Endodermal cell (in vitro differentiated cells): ENCODE measurements around the gene TUBA8. TPM values are rescaled to one million over a fixed set of nuclear protein-coding genes. Genes with fewer than 3 reads are reported as not detected.

Experiments
- DNase-seq: peaks from one replicate; pipeline ENCODE4 v3.0.0-alpha.2; 2017
- H3K27ac ChIP-seq: 2 replicates; pipeline ENCODE4 v1.5.1; 2013; ENCODE audit warnings: mild to moderate bottlenecking, low read depth, low read length, moderate library complexity
- H3K27me3 ChIP-seq: 2 replicates; pipeline ENCODE4 v1.6.1; 2013; ENCODE audit warnings: mild to moderate bottlenecking, low read length, moderate library complexity; ENCODE audit not compliant: insufficient read depth, control insufficient read depth, poor library complexity, severe bottlenecking
- H3K36me3 ChIP-seq: 2 replicates; pipeline ENCODE4 v1.7.0; 2013; ENCODE audit warnings: mild to moderate bottlenecking, low read length, moderate library complexity; ENCODE audit not compliant: control insufficient read depth, insufficient read depth
- H3K4me1 ChIP-seq: one replicate; pipeline ENCODE4 v1.7.0; 2013; ENCODE audit warnings: low read length; ENCODE audit not compliant: control insufficient read depth, insufficient read depth
- H3K4me3 ChIP-seq: 2 replicates; pipeline ENCODE4 v1.5.1; 2013; ENCODE audit warnings: mild to moderate bottlenecking, low read length, moderate library complexity
- H3K9ac ChIP-seq: 2 replicates; pipeline ENCODE4 v1.6.1; 2013; ENCODE audit warnings: mild to moderate bottlenecking, low read length, moderate library complexity; ENCODE audit not compliant: poor library complexity, severe bottlenecking; ENCODE audit errors: extremely low read depth
- H3K9me3 ChIP-seq: 2 replicates; pipeline ENCODE4 v1.6.1; 2013; ENCODE audit warnings: mild to moderate bottlenecking, low read length, moderate library complexity; ENCODE audit not compliant: control insufficient read depth
- H3K27ac Mint-ChIP-seq: 2 replicates; pipeline ENCODE4 v1.8.0; 2020; ENCODE audit warnings: mixed read lengths
- H3K27me3 Mint-ChIP-seq: 2 replicates; pipeline ENCODE4 v1.8.0; 2021; ENCODE audit warnings: mild to moderate bottlenecking, mixed read lengths; ENCODE audit not compliant: insufficient read depth
- H3K36me3 Mint-ChIP-seq: 2 replicates; pipeline ENCODE4 v1.8.0; 2020; ENCODE audit warnings: low read depth, mixed read lengths
- H3K4me1 Mint-ChIP-seq: 2 replicates; pipeline ENCODE4 v1.8.0; 2020; ENCODE audit warnings: mixed read lengths
- H3K4me3 Mint-ChIP-seq: 2 replicates; pipeline ENCODE4 v1.8.0; 2020; ENCODE audit warnings: mild to moderate bottlenecking, moderate library complexity, mixed read lengths
- H3K9me3 Mint-ChIP-seq: 2 replicates; pipeline ENCODE4 v1.8.0; 2020; ENCODE audit warnings: mild to moderate bottlenecking, mixed read lengths
- WGBS, 2 experiments: methylation state at CpG; one replicate each; pipeline versions ENCODE4 v1.1.5 to v1.1.7; 2013; ENCODE audit warnings: missing lambda C conversion rate in 2 of 2, mixed read lengths in 1 of 2; ENCODE audit not compliant: insufficient coverage in 1 of 2, insufficient read length in 1 of 2; 5-methylcytosine and 5-hydroxymethylcytosine counted together
- total RNA-seq, 2 donors: library from RNA; stranded (reverse); fragmentation: NEBNext Ultra II Directional in 1 of 2; extraction: Animal tissue kit (Norgen Biotek cat#: 25700) in 1 of 2; gene quantifications; 2 replicates in 1 of 2; 3 replicates in 1 of 2; pipeline ENCODE4 v1.2.1, GENCODE V29; 2021
- TF ChIP-seq, protein P1 (sequence below): fragments of 200-600 bp; sonication (generic); conservative IDR thresholded peaks from 2 replicates; pipeline ENCODE4 v1.5.0; 2021; ENCODE audit warnings: antibody characterized with exemption, mild to moderate bottlenecking

TUBA8 gene
- total RNA-seq, 2 donors from 2014 or later: 0.58 to 0.66 TPM

GRCh38 chr22:18093661-18094060 lies 16.9 kb upstream of the TUBA8 start:
- H3K4me3 ChIP-seq: no peak overlapping the region
- H3K4me1 ChIP-seq: no peaks in the 10 kb centered on the region
- H3K36me3 ChIP-seq: peaks cover 24% of the 10 kb centered on the region
- Mint-ChIP-seq H3K27me3 (no peaks in the 10 kb centered on the region), H3K9me3 (no peaks in the 10 kb centered on the region), H3K36me3 (peaks cover 52% of the 10 kb centered on the region), H3K4me3 (no peak overlapping the region), H3K4me1 (no peaks in the 10 kb centered on the region), H3K27ac (no peak overlapping the region)
- no peak for DNase-seq
- H3K9me3 ChIP-seq: peaks cover 4% of the 10 kb centered on the region
- no peak overlapping the region for H3K9ac ChIP-seq
- 84 to 98% methylated on average over 3 to 6 of the region's 6 CpGs for WGBS, 2 experiments
- no peak overlapping the region for H3K27ac ChIP-seq
- TF ChIP-seq, protein P1, sequence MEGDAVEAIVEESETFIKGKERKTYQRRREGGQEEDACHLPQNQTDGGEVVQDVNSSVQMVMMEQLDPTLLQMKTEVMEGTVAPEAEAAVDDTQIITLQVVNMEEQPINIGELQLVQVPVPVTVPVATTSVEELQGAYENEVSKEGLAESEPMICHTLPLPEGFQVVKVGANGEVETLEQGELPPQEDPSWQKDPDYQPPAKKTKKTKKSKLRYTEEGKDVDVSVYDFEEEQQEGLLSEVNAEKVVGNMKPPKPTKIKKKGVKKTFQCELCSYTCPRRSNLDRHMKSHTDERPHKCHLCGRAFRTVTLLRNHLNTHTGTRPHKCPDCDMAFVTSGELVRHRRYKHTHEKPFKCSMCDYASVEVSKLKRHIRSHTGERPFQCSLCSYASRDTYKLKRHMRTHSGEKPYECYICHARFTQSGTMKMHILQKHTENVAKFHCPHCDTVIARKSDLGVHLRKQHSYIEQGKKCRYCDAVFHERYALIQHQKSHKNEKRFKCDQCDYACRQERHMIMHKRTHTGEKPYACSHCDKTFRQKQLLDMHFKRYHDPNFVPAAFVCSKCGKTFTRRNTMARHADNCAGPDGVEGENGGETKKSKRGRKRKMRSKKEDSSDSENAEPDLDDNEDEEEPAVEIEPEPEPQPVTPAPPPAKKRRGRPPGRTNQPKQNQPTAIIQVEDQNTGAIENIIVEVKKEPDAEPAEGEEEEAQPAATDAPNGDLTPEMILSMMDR: no peak
- H3K27me3 ChIP-seq: no peaks in the 10 kb centered on the region

DNA sequence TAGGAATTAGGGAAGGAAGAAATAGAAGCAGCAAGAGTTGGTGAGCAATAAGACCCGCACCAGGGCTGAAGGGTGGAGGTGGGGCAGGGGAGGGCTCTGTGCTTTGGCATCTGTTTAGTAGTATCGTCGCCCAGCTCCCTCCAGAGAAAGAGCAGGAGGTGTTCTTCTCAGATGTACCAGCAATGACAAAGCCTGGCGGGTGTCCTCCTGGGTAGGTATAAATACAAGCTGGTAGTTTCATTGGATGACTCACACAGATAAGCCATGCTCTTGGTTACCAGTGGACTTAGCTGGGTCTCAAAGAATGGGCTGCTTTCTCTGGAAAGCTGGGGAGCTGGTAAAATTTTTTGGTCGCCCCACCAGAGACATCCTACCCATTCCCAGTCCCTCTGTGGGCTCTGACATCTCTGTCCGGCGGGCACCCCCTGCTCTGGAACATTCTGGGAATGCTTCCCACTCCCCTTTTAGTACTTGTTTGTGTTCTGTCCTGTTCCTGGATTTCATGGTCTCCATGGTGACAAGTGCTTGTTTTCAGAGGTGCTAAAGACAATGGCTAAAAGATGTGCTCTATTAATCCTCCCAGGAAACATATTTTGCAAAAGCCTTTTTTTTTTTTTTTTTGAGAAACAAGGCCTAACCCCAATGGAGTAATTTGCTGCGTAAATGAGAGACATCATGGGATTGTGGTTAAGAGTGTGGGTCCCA lies 15.4 kb upstream of the TUBA8 start:
- no peaks in the 10 kb centered on the region for H3K4me1 Mint-ChIP-seq
- Histone ChIP-seq H3K4me3 (no peak overlapping the region), H3K9me3 (peaks cover 4% of the 10 kb centered on the region), H3K27me3 (no peaks in the 10 kb centered on the region), H3K36me3 (peaks cover 10% of the 10 kb centered on the region), H3K4me1 (no peaks in the 10 kb centered on the region), H3K27ac (no peak overlapping the region), H3K9ac (no peak overlapping the region)
- DNase-seq: no peak
- no peaks in the 10 kb centered on the region for H3K27me3 Mint-ChIP-seq
- no peaks in the 10 kb centered on the region for H3K9me3 Mint-ChIP-seq
- no peak overlapping the region for H3K27ac Mint-ChIP-seq
- 92 to 93% methylated on average over 4 to 8 of the region's 8 CpGs for WGBS, 2 experiments
- TF ChIP-seq, protein P1: no peak
- H3K36me3 Mint-ChIP-seq: peaks cover 40% of the 10 kb centered on the region
- no peak overlapping the region for H3K4me3 Mint-ChIP-seq

DNA sequence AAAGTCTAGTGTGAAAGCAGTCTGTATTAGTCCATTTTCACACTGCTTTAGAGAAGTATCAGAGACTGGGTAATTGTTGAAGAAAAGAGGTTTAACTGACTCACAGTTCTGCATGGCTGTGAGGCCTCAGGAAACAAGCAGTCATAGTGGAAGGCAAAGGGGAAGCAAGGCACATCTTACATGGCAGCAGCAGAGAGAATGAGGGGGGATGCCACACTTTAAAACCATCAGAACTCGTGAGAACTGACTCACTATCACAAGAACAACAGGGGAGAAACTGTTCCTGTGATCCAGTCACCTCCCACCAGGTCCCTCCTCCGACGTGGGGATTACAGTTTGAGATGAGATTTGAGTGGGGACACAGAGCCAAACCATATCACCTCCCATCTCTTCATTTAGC lies 13.8 kb upstream of the TUBA8 start:
- no peaks in the 10 kb centered on the region for H3K4me1 Mint-ChIP-seq
- H3K4me3 Mint-ChIP-seq: no peak overlapping the region
- H3K27me3 ChIP-seq: no peaks in the 10 kb centered on the region
- no peak overlapping the region for H3K27ac ChIP-seq
- H3K9me3 Mint-ChIP-seq: no peaks in the 10 kb centered on the region
- DNase-seq: no peak
- H3K4me1 ChIP-seq: no peaks in the 10 kb centered on the region
- TF ChIP-seq, protein P1: no peak
- peaks cover 4% of the 10 kb centered on the region for H3K9me3 ChIP-seq
- H3K36me3 ChIP-seq: peaks cover 7% of the 10 kb centered on the region
- no peaks in the 10 kb centered on the region for H3K27me3 Mint-ChIP-seq
- H3K27ac Mint-ChIP-seq: no peak overlapping the region
- 84 to 85% methylated on average over 3 of the region's 3 CpGs for WGBS, 2 experiments
- peaks cover 29% of the 10 kb centered on the region for H3K36me3 Mint-ChIP-seq
- no peak overlapping the region for H3K9ac ChIP-seq
- H3K4me3 ChIP-seq: no peak overlapping the region
